Retinal pigment epithelial cell (primary cell): ENCODE measurements around the gene VAV2.
A peak's percentile ranks its signal among the peaks of the same experiment; 100 is the strongest.
"Not testable (repeated sequence)": the region's sequence is repeated elsewhere in the genome, so short reads cannot be mapped to it uniquely, and the experiment has no call there.

ENCODE experiments used
- DNase-seq: peaks from one replicate; pipeline ENCODE4 v3.0.0-alpha.2; 2010; ENCODE audit warnings: low read depth
- H3K4me3 ChIP-seq: 2 replicates; pipeline ENCODE4 v1.5.1; 2011; ENCODE audit warnings: mild to moderate bottlenecking, low read length, control low read depth, moderate library complexity
- TF ChIP-seq, protein P1 (sequence below): conservative IDR thresholded peaks from 2 replicates; pipeline ENCODE4 v1.5.1; 2011; ENCODE audit warnings: low read depth, low read length, control low read depth, inconsistent platforms

VAV2 gene

DNA sequence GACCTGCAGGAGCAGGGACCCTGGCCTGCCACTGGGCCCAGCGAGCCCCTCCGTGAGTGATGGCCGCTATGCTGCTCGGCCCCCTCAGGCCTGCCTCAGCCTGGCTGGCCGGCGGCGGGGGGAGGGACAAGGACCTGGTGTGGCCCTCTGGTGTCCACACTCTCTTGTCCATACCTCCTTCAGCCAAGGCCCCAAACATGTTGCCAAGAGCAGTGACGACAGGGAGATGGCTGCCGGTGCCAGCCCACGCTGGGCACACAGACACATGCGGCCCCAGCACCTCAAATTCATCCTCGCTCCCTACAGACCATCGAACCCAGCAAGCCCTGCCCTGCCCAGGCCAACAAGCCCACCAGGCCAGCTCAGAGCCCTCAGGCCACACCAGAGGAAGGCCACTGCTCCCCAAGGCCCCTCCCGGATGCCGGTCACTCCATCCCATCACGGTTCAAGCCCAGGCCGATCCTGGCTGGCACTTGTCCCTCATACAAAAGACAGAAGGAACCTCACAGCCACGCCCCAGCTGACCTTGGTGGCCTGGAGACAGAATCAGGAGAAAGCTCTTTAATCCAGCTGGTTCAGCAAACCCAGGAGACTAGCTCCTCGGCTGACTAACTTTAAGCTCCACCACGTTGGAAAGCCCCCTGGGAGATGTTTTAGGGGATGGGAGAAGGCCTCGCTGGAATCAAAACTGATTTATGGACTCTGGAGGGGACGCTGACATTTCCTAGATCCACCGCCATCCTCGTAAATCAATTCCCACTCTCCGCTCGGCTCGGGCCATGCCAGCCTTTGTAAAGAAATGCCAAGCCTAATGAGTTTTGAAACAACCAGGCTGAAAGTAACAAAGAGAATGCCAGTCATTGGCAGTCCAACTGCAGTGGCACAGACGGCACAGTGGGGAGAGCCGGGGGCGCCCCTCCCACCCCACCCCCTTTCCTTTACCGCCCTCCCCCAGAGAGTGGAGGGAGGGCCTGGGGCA is 84.9 kb downstream of the VAV2 start:
- no peak for DNase-seq
- TF ChIP-seq, protein P1, sequence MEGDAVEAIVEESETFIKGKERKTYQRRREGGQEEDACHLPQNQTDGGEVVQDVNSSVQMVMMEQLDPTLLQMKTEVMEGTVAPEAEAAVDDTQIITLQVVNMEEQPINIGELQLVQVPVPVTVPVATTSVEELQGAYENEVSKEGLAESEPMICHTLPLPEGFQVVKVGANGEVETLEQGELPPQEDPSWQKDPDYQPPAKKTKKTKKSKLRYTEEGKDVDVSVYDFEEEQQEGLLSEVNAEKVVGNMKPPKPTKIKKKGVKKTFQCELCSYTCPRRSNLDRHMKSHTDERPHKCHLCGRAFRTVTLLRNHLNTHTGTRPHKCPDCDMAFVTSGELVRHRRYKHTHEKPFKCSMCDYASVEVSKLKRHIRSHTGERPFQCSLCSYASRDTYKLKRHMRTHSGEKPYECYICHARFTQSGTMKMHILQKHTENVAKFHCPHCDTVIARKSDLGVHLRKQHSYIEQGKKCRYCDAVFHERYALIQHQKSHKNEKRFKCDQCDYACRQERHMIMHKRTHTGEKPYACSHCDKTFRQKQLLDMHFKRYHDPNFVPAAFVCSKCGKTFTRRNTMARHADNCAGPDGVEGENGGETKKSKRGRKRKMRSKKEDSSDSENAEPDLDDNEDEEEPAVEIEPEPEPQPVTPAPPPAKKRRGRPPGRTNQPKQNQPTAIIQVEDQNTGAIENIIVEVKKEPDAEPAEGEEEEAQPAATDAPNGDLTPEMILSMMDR, result no peak
- H3K4me3 ChIP-seq, result no peak overlapping the region

DNA sequence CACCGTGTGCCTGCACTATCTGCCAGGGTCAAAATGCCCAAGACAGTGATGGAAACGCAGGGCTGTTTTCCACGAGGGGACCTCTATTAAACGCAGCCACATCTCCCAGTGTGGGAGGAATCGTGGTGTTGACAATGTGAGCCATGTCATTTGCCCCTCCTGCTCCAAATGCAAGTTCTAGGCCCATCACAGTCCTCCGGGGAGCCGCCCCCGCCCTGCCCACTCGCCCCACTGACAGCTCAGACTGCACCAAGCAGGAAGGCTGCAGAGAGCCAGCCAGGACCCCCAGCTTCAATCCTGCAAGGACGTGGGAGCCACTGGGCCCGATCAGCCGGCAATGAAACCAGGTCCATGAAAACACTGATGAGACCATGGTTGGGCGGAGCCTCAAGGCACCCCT is 85.9 kb downstream of the VAV2 start:
- TF ChIP-seq, protein P1, result no peak
- no peak for DNase-seq
- no peak overlapping the region for H3K4me3 ChIP-seq

DNA sequence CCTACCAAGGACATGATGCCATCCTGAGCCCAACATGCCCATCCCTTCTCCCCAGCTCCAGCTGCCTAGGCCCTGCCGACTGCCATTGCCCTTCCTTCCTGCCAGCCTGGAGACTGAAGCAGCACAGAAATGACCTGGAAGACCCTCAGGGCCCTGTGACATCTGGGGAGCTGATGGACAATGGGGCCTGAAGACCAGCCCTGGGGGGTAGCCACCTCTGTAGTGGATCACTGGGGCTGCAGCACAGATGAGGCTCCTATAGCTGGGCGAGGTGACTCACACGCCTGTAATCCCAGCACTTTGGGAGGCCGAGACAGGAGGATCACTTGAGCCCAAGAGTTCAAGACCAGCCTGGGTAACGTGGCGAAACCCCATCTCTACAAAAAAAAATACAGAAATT is 86.6 kb downstream of the VAV2 start:
- TF ChIP-seq, protein P1, result no peak
- no peak overlapping the region for H3K4me3 ChIP-seq
- DNase-seq, result no peak

DNA sequence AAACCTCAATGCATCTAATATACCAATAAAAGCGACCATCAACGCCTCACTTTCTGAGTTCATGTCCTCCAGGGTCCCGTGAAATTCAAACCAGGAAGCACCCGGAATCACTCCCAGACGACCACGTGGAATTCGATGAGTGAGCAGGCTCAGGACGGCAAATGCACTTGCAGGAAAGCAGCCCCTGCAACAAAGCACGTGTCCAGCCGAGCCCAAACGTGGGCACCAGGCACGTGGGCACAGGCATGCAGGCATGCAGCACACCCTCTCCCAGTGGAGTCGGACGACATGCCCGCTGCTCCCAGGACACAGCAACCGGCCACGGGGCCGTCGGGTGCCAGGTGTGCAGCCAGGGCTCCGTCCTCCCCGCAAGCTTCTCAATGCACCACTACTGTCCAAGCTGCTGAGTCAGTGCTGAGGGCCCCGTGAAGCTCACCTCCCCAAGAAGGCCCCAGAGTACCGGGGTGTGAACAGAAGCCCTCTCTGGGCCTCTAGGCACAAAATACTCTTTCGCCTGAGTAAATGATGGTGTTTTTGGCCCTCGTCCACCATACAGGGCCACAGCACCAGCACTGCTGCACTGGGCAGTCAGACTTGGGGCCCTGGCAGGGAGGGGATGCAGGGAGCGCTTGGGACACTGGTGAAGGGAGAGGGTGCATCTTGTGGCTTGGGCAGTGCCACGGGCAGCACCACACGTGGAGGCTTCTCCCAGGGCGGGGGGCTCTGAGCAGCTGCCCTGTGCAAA is 87.6 kb downstream of the VAV2 start:
- no peak overlapping the region for H3K4me3 ChIP-seq
- no peak for DNase-seq
- TF ChIP-seq, protein P1, result no peak

DNA sequence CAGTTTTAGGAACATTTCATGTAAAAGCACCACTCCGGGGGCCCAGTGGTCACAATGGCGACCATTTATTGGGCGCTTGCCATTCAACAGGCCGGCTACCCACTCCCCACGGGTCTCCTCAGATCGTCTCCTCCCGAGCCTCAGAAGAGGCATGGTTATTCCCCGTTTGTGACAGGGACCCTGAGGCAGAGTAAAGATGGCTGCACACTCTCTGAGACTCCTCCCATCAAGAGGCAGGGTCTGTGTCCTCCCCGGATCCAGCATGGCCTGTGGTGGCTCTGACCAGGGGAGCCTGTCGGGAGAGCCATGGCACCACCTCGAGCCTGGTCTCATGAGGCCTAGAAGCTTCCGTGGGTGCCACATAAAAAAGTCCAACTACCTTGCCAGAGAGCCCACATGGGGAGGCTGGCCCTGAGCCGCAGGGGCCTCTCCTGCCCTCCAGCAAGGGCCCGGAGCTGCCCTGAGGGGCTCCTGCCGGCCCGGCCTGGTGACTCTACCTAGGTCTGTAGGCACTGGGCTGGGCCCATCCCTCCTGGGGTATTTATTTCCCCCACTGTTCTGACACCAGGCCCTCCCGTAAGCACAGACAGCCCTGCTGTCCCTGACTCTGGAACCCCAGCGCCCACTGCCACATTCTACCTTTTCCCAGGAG is 90.8 kb downstream of the VAV2 start:
- no peak overlapping the region for H3K4me3 ChIP-seq
- no peak for DNase-seq
- TF ChIP-seq, protein P1, result no peak

DNA sequence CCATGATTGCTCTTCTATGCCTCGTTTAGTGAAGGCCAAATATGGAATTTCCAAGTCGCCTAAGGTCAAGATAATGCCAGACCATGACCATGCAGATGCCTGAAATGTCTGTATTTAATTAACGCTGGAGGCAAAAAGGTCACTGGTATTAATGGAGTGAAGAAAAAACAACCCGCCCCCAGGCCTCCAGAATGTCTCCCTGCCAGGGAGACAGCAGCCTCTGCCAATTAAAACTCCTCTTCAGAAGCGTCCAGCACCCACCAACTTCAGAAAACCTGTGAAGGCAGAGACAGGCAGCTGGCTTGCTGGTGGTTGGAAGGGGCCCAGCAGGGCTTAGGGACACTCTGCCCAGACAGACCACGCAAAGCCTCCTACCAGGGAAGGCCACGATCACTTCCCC is 94.4 kb downstream of the VAV2 start:
- no peak overlapping the region for H3K4me3 ChIP-seq
- TF ChIP-seq, protein P1, result no peak
- DNase-seq, result no peak

DNA sequence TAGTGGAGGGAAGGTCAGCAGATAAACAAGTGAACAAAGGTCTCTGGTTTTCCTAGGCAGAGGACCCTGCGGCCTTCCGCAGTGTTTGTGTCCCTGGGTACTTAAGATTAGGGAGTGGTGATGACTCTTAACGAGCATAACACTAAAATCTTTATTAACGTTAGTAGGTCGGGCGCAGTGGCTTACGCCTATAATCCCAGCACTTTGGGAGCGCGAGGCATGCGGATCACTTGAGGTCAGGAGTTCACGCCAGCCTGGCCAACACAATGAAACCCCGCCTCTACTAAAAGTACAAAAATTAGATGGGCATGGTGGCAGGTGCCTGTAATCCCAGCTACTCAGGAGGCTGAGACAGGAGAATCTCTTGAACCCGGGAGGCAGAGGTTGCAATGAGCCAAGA is 96.1 kb downstream of the VAV2 start:
- H3K4me3 ChIP-seq, result not testable (repeated sequence)
- DNase-seq, result peak; percentile 73
